NCI-H2171 treated with DMSO at 0.1 percent for 48 hours (cell line): Measurements from ENCODE around the gene SLIT3.

Experiments used
- DNase-seq: peaks from one replicate; lab custom pipeline; 2025; lab: John Stamatoyannopoulos, UW

The SLIT3 gene

DNA sequence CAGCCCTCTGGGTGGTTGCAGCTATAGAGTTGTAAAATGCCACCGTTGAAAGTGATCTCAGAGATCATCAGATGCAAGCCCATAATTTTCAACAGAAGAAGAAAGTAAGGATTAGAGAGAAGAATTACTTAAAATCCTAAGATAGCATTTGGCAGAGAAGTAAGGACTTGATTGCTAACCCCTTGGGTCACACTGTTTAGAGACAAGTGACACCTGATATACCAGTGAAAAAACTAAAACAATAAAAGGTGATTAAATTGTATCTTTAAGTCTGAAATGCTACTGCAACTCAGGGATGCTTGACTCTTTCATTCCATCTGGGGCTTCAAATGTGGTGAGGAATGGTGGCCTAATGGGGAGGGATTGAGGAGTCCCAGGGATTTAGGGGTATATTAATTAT, 440.9 kb downstream of the SLIT3 start:
- no peak for DNase-seq

DNA sequence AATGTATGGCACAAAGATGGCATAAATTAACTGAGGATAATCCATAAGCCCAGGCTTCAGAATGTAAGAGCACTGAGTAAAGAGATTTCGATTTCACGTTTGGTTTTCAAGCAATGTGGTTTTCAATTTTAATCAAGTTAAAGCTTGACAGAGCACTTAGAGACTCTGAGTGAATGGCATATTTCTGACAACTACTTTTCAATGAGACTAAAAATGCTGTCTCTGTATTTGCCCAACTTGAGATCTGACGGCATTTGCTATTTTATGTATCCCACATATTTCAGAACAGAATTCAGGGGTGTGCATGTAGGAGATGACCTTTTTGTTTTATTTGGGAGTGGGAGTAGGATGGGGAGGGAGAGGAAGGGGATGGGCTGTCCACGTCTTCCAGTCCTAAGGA, 441.5 kb downstream of the SLIT3 start:
- no peak for DNase-seq

DNA sequence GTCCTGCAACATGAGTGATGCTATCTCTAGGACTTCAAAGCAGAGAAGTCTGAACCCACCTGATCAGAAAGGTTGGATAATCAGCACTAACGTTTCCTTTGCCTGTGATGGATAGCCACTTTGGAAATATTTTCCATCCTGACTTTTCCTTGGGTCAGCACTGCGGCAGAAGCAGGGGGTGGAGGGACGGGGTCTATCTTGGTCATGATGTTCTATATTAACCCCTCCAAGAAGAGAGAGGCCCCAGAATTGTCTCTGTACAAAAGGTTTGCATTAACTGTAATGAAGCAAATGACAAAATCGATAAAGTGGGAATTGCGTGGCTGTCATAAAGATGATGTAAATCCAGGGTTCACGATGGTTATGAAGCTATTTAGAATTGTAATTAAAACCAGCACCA, 441.9 kb downstream of the SLIT3 start:
- DNase-seq: no peak

DNA sequence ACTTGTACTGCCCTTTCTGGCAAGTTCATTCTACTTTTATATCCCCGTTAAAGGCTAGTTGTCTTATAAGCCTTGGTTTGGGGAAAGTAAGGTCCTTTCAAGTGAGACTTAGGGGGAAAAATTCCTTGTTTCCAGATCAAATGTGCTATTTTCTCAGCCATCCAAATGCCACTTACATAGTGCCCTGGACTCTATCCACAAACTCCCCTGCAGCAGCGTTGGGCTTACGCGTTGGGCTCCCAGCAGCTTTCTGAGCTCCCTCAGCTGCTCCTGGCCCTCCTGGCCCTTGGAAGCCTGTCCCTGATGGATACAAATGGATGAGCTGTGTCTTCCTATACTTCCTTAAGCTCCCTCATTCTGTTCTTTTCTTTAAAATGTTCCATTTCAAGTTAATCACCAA, 442.6 kb downstream of the SLIT3 start:
- DNase-seq: no peak

DNA sequence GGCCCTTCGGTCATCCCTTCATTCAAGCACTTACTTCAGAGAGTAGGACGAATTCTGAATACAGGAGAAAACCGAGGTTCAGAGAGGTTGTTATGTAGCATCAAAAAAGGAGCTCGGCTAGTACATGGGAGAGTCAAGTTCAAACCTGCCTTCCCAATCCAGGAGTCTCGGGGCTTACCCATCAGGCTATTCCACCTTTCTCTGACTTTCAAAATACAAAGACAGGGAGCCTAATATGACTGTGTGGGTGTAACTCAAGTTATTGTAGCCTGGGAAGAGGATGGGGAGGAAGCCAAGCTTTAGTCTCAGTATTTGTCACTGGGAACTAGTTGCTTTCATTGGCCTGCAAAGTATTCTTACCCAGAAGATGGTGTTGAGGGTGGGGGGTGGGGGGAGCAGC, 447.0 kb downstream of the SLIT3 start:
- no peak for DNase-seq

DNA sequence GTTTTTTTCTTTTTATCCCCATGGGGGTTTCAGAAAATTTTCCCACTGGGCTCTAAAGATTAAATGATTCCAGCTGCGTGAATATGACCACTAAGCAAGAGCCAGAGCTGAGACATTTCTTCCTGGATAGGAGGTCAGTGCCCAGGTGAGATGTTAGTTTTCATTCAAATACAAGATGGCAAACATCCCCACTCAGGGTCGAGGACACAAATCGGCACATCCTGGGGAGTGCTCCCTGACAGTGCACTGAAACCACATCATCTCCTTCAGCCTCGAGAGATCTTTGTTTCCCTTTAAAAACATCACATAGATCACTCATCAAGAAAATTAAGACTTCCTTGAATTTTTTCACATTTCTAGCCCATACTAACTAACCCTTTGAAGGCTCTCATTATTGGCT, 448.6 kb downstream of the SLIT3 start:
- no peak for DNase-seq

DNA sequence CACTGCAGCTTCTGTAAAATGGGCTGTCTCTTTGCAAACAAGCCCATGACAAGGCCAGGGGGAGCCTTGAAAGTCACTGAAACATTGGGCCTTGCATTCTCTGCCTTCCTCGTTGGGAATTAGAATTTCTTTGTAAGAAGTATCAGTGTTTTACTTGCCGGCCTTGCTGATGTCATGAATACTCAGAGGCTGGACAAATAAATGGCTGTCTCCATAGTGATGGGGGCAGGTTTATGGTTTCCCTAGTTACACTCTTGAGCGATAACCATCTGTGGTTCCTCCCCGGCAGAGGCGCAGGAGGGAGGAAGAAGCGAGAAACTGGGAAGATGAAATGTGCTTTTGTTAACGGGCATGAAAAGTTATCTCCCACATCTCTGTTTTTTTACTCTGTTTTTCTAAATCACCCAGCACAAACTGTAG, 449.0 kb downstream of the SLIT3 start:
- peak; percentile 56 for DNase-seq

DNA sequence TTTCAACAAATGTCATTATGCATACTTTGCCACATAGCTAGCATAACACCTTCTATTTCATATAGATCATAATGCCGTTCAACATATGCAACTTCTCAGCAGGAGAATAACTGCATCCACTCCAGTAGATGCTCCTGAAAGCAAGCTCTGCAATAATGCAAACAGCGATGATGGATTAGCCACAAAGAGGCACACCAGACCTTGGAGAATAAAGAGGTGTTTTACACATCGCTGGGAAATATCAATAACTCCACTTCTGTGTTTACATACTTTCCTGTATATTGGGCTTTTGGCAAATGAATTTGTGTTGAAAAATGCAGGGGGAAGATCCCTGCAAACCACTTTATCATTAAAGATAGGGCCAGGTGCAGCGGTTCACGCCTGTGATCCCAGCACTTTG, 450.3 kb downstream of the SLIT3 start:
- no peak for DNase-seq

DNA sequence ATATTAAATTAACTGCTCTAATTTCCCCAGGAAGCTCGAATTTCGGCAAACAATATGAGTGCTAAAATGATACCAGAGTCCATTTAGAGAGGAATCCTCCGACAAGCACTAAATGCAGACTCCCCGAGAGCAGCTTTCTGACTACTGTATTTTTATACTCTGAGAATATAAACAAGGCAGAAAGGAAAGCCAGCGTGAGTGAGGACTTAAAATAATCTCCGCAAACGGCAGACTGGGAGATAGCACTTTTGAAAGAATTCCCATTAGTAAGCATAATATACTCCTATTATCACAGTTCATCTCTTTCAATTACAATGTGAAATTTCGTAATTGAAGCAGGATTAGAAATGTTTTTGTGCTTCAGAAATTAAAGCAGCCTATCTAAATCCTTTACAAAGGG, 452.4 kb downstream of the SLIT3 start:
- no peak for DNase-seq

DNA sequence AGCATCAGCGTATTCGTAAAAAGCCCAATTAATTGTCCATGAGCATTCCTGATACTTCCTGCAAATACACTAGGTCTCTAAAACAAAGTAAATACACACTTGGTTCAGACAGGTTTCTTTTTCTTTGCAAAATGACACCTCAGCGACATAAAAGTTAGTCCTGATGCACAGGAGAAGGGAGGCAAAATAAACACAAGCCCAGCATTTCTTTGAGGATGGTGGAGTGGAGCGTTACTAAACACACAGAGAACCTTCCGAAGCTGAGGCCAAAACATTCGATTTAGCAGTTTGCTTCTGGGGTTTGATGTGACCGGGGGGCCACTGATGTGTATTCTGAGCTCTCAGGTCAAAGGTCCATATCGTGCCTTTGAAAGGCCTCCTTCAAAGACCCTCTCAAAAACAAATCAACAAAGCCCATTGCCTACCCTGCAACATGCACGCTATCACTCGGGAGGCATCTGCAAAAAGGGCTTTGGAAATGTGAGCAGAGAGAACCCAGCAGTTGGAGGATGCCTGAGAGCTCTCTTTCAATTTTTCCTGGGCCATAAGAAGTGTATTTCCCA, 453.3 kb downstream of the SLIT3 start:
- no peak for DNase-seq

DNA sequence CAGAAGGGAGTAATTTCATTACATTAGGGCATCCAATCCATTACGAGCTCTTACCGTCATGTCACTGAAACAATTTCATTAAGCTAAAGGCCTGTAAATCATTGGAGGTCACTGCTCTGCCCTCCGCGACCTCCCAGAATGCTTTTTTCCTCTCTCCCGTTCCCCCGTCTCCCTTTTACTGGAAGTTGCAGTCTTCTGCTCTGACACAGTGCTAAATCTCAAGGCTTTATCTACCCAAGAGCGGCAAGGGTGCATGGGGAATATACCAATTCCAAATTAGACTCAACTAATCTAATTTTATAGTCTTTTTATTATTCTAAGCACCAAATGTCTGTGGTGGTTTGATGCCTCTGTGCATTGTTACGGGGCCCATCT, 456.0 kb downstream of the SLIT3 start:
- DNase-seq: no peak

DNA sequence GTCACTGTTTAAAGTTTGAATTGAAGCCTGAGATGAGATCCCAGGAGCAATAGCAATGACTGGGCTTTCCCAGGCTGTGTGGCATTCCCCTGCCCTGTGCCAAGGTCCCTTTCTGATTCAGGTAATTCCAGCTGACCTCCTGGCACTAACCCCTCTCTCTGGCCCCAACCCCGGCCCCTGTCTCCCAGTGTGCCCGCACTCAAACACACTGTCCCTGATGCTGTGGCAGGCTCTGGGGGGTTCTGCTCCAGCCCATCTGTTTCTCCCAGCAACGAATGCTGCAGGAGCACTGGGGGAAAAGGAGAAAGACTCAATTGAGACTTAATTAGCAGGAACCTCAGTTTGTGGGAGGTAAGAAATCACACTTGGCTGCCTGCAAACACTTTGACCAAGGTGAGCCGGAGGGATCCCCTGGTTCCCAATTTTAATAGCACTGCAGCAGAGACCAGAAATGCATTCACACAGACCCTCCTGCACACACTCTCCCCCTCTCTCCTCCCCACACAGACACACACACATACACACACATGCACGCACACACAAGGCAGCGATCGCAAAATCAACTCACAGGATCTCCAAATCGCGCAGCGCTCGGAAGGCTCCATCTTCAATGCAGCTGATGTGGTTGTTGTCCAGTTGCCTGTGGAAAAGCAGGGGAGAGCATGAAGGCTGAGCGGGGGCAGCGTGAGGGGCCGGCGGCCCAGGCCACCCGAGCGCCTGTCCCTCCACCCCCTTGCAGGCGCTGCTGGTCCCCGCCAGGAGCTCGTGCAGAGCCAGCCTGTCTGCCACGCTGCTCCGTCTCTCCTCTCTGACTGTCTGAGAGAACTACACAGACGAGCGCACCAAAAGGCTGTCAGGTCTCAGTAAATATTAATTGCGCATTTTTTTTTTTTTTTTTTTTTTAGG, 456.7 kb downstream of the SLIT3 start:
- no peak for DNase-seq

DNA sequence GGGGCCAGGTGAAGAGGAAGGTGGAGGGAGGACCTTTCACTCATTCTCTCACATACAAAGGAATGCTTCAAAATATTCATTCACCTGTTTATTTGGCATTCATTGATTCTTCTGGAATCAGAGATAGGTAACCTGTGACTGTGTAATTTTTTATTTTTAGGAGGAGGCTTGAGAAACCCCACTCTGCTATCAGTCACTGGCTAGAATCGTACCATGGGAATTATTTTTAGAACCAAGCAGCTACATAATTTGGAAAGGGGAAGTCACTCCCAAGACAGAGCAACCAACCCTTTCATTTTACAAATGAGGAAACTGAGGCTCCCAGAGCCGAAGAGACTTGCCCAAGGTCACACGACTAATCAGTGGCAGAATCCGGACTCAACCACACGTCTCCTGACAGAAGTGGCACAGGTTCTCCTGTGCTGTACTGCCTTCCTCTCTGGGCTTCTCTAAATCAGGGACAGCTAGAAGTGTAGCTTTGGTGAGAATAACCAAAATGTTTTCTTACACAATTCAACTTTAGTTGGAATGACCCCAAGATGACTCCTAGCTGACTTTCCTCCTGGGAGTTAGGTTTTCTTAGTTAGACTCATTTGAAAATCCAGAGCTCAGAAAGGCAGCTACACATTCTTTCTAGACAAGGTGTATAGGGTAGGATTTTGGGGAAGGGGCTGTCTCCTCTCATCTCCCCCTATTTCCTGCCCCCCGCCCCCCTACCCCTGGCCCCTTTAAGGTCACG, 457.5 kb downstream of the SLIT3 start:
- DNase-seq: no peak

DNA sequence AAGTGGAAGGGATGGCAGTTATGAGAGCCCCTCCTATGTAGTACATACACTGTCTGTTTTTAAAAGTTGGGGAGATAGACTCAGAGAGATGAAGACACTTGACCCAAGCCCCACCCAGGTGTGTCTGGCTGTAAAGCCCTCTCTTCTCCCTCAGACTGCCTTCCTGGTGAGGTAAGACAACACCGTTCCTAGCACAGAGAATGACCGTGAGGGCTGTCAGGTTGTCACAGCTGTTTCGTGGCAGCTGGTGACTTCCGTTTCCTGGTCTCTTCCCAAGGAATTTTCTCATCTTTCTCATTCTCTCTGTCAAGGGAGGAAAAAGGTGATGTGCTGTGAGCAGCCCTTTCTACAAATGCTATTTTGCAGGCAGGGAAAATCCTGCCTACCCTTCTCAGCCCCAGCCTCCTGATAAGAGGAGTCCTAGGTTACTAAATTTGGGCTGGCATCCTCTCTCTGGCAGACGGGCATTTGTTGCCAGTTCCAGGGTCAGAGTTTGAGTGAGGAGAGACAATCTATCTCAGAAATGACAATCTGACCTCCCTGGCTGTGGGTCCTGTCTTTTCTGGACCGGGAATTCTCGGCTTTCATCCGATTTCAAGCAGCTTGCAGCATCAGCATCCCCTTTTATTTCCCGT, 458.3 kb downstream of the SLIT3 start:
- DNase-seq: peak; percentile 28

DNA sequence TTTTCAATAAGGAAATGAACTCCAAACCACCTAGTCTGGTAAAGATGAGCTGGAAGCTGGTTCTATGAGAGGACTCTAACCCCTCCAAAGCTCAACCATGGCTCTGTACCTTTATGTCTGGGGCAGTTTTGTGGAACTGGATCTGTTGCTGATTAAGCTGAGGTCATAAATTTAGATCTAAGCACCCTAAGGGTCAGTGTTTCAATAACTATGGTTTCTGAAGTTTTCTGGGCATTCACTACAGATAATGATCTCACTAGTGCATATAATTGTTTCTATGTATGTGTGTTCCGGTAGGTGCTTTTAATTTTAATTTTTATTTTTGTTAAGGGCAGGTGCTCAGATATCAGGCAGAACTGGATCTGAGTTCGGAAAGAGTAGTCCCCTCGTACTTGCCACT, 463.1 kb downstream of the SLIT3 start:
- no peak for DNase-seq

DNA sequence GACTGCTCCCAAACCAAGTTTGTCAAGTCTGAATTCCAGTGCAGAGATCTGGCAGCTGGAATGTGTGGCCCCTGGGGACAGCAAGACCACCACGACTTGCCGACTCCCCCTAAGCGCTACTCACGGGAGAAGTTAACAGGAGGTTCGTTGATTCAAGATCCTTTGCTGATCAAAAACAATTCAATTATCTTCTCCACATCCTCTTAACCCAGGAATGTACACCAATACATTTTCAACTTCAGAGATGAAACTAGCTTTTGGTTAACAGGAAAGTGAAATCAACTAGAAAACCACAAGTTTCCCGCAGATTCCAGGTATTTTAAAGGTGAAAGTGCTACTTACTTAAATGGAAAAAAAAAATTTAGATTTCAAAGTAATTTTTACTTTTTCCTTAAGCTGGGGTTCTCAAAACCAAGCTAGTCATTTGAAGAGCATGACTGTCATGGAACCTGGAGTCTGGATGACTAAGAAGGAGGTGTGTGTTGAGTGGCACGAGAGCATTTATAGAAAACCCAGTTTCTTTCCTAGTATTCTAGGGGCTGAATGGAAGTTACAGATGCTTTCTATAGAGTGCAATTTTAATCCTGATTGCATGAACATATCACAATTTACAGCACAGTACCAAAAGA, 464.2 kb downstream of the SLIT3 start:
- DNase-seq: no peak

DNA sequence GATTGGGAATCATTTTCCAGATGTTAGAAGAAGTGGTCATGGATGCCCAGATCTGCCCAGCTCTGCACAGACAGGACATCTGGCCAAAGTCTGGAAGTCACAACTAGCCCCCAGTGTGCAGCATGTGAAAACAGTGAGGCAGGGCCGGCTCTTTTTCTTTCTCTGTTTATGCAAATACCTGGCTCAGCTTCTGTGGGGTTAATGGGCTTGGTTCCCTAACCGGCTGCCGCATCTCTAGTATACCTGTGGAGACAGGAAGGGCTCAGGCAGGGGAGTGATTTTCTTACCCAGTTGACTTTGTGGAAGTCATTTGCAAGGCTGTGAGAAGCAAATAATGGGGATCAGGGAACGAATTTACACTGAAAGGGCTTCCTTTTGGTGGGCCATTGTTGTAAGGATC, 467.0 kb downstream of the SLIT3 start:
- no peak for DNase-seq

DNA sequence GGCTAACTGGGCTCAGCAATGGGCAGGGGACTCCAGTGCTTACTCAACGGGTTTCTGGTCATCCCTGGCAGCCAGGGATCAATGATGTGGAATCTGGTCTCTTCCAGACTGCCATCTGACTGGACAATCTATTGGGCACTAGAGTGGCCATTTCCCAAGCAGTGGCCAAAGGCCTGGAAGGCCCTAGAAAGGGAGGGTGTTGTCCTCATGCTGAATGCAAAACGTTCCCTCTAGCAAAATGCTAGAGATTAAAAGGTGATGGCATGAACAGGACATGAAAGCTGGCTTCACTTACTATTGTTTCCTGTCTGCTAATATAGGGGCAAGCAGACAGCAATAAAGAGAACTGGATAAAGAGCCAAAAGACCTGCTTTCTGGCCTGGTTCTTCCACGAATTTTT, 467.6 kb downstream of the SLIT3 start:
- DNase-seq: no peak

DNA sequence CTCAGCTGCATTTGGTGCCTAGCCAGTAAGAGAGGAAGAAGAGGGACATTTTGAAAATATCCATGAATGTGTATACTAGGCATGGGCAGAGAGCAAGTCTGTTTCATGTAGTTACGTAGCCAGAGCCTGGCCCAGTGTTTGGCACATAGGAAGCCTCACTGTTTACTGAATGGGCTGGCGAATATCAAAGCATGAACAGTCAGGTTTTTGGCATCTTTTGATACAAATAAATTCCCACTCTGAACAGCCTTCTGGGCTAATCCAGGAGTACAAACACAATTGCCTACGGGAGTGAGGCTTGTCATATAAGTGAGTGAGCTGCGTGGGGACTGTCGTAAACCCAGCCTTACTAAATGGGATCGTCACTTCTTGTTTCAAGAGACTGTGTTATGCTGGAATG, 468.6 kb downstream of the SLIT3 start:
- DNase-seq: no peak

DNA sequence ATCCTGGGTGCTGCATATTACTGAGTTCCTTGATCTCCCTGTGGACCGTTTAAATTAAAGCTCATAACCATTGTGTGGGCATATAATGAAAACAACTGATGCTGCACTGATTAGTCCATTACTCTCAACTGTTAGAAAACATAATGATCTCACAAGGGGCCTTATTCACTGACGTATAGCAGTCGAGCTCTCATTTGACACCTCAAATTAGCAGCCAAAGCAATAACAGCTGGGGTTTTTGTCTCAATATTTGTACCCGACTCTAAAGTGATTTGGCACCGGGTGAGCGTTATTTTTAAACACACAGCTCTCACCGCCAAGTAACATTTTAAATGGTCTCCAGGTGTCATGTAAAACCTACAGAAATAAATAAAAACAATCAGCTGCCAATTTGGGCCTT, 469.6 kb downstream of the SLIT3 start:
- DNase-seq: peak; percentile 66

DNA sequence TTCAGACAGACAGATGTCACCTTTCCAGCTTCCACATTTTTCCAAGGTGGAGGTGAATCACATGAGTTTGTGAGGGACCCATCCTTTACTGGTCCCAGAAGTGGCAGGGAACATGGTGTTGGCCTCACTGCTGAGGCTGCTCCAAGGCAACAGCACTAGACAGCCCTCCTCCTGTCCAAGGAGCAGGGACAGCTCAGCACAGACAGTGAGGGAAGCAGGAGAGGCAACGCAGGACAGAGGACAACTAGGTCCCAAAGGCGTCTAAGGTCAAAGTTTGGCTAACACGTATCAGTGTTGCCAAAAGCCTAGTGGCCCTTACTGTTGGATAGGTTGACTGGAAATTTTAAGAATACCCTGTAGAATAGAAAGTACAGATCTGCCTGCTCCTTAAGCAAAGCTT, 470.1 kb downstream of the SLIT3 start:
- no peak for DNase-seq

DNA sequence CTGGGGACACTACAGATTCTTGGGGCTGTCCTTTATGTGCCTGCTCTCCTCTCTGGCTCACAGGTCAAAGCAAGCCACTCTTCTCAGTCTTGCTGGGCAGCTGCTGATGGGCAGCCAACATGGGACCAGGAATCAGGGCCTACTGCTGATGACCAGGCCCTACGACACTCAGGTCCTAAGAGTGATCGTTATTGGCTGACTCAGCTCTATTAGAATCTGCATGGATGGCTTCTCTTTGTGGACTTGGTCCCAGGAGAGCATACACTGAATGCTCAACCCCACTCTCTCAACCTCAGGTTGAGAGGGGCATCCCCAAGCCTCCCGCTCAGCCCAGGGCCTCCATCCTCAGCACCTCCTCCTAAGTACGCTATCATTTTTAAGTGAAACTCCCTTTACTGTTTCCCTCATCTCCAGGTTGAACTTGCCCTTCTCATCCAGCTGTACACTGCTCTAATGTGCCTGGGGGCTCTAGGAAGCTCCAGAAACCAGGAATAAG, 471.0 kb downstream of the SLIT3 start:
- no peak for DNase-seq
